H1 (cell line): Measurements from ENCODE around the gene CTNND2. TPM values are rescaled to one million over a fixed set of nuclear protein-coding genes. Genes with fewer than 3 reads are reported as not detected.

ENCODE experiments used
- CBX5 ChIP-seq: fragments of 300-800, 300-1000 bp; sonication (generic); IDR thresholded peaks from 2 replicates; pipeline ENCODE4 v1.7.1; 2016; ENCODE audit warnings: antibody characterized with exemption, low read length, low read depth
- SAP30 ChIP-seq: fragments of 300-600 bp; sonication (generic); IDR thresholded peaks from 2 replicates; pipeline ENCODE4 v1.7.1; 2012; ENCODE audit warnings: low read length, moderate library complexity, mild to moderate bottlenecking, inconsistent platforms; ENCODE audit not compliant: insufficient read depth, insufficient replicate concordance
- polyA plus RNA-seq, 7 experiments: library from polyadenylated mRNA; depleted of rRNA in 3 of 7; stranded (reverse) in 5 of 7; unstranded in 2 of 7; fragments of >200 nt in 5 of 7; fragments of 200-250 nt in 2 of 7; gene quantifications; 1 replicate in 5 of 7; 2 replicates in 1 of 7; 4 replicates in 1 of 7; pipeline versions ENCODE4 v1.2.1 to v1.2.3, GENCODE V29; 2011 to 2013; ENCODE audit warnings: missing spikeins in 2 of 7, mixed read lengths in 2 of 7
- total RNA-seq: library from RNA; stranded (reverse); fragmentation: NEBNext Ultra II Directional; extraction: Animal tissue kit (Norgen Biotek cat#: 25700); gene quantifications from 2 replicates; pipeline ENCODE4 v1.2.1, GENCODE V29; 2021

Gene CTNND2
- total and polyA plus RNA-seq, 2 of the 8 experiments (the other 6 are each of a cell fraction or from before 2014, with no cell fraction given) = 7.4 to 14.2 TPM

DNA sequence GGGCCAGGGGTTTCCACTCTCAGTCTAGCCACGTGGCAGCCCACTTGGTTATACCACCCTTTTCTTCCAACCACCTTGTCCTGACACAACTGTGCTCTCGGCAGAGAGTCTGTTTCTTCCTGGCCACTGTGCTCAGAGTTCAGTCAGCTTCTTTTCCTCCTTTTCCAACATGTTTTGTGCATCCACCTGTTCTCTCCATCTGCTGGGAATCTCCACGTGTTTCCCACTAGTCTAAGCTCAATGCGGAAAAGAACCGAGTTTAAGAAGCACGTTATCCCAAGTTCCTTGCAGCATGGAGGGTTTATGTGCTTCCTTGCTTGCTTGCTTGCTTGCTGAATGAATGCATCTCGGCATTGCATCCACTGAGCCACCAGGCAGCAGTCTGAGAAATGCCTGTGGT is 599.6 kb downstream of the CTNND2 start (continued):
- TF ChIP-seq SAP30 = no peak
- TF ChIP-seq CBX5 = no peak
